CD14-positive monocyte (primary cell): ENCODE measurements around the gene SLC25A22. TPM values are rescaled to one million over a fixed set of nuclear protein-coding genes. Genes with fewer than 3 reads are reported as not detected.

Source experiments
- DNase-seq, 3 donors: peaks; one replicate each; pipeline ENCODE4 v3.0.0-alpha.2; 2011 to 2022
- H2AFZ ChIP-seq: 2 replicates; pipeline ENCODE4 v1.6.0; 2012; ENCODE audit warnings: mild to moderate bottlenecking, low read depth, low read length, inconsistent platforms; ENCODE audit not compliant: insufficient read depth, poor library complexity, severe bottlenecking
- H3K27ac ChIP-seq, 2 donors: 1 replicate in 1 of 2; 2 replicates in 1 of 2; pipeline ENCODE4 v1.5.1; 2012 to 2013; ENCODE audit warnings: low read length in 2 of 2, control low read depth in 1 of 2, inconsistent platforms in 1 of 2, low read depth in 1 of 2, mild to moderate bottlenecking in 1 of 2
- H3K27me3 ChIP-seq, 2 donors: one replicate each; pipeline versions ENCODE4 v1.6.0 to v1.6.1; 2011 to 2013; ENCODE audit warnings: low read length in 2 of 2; ENCODE audit not compliant: control insufficient read depth in 2 of 2, insufficient read depth in 2 of 2
- H3K36me3 ChIP-seq, 2 donors: replicated peaks in 1 of 2; 1 replicate in 1 of 2; 2 replicates in 1 of 2; pipeline versions ENCODE4 v1.5.1 to v1.6.1; 2012 to 2013; ENCODE audit warnings: low read length in 2 of 2, control low read depth in 1 of 2, inconsistent platforms in 1 of 2, mild to moderate bottlenecking in 1 of 2; ENCODE audit not compliant: insufficient read depth in 2 of 2, control insufficient read depth in 1 of 2
- H3K4me1 ChIP-seq, 2 donors: 1 replicate in 1 of 2; 2 replicates in 1 of 2; pipeline versions ENCODE4 v1.5.1 to v1.6.1; 2012 to 2013; ENCODE audit warnings: low read length in 2 of 2, control low read depth in 1 of 2, inconsistent platforms in 1 of 2, mild to moderate bottlenecking in 1 of 2, moderate library complexity in 1 of 2; ENCODE audit not compliant: insufficient read depth in 2 of 2, control insufficient read depth in 1 of 2
- H3K4me2 ChIP-seq: replicated peaks from 2 replicates; pipeline ENCODE3; 2012; ENCODE audit warnings: low read length, moderate library complexity, mild to moderate bottlenecking; ENCODE audit not compliant: poor library complexity, severe bottlenecking; ENCODE audit errors: extremely low read depth
- H3K4me3 ChIP-seq, 3 experiments: fragments of 200-600 bp in 1 of 3; sonication (generic) in 1 of 3; replicated peaks in 1 of 3; 1 replicate in 2 of 3; 2 replicates in 1 of 3; pipeline ENCODE4 v1.5.1; 2011 to 2013; ENCODE audit warnings: low read length in 3 of 3, mild to moderate bottlenecking in 3 of 3, control low read depth in 2 of 3, low read depth in 2 of 3, inconsistent platforms in 1 of 3, moderate library complexity in 1 of 3
- H3K79me2 ChIP-seq: 2 replicates; pipeline ENCODE4 v1.6.0; 2012; ENCODE audit warnings: mild to moderate bottlenecking, control low read depth, inconsistent platforms, low read length, moderate library complexity; ENCODE audit not compliant: insufficient read depth
- H3K9ac ChIP-seq: 2 replicates; pipeline ENCODE4 v1.6.0; 2017; ENCODE audit warnings: low read length, mild to moderate bottlenecking; ENCODE audit not compliant: insufficient read depth, poor library complexity, severe bottlenecking
- H3K9me3 ChIP-seq, 2 donors: replicated peaks in 1 of 2; 1 replicate in 1 of 2; 2 replicates in 1 of 2; pipeline versions ENCODE4 v1.5.1 to v1.6.1; 2012 to 2013; ENCODE audit warnings: low read length in 2 of 2, control low read depth in 1 of 2; ENCODE audit not compliant: control insufficient read depth in 1 of 2, insufficient read depth in 1 of 2
- H4K20me1 ChIP-seq: 2 replicates; pipeline ENCODE4 v1.6.0; 2012; ENCODE audit warnings: mild to moderate bottlenecking, low read length, control low read depth, moderate library complexity; ENCODE audit not compliant: insufficient read depth
- H3K27ac Mint-ChIP-seq, 7 donors: one replicate each; pipeline ENCODE4 v1.8.0; 2020; ENCODE audit warnings: mild to moderate bottlenecking in 7 of 7, mixed read lengths in 7 of 7, moderate library complexity in 6 of 7, inconsistent platforms in 2 of 7
- H3K27me3 Mint-ChIP-seq, 3 donors: one replicate each; pipeline ENCODE4 v1.8.0; 2021 to 2022; ENCODE audit warnings: low read depth in 3 of 3, mild to moderate bottlenecking in 3 of 3, mixed read lengths in 3 of 3, moderate library complexity in 3 of 3, inconsistent platforms in 1 of 3
- H3K36me3 Mint-ChIP-seq, 2 donors: one replicate each; pipeline ENCODE4 v1.8.0; 2020; ENCODE audit warnings: mixed read lengths in 2 of 2, inconsistent platforms in 1 of 2, mild to moderate bottlenecking in 1 of 2
- H3K4me1 Mint-ChIP-seq: one replicate; pipeline ENCODE4 v1.8.0; 2020; ENCODE audit warnings: mild to moderate bottlenecking, mixed read lengths
- H3K4me3 Mint-ChIP-seq, 2 donors: one replicate each; pipeline ENCODE4 v1.8.0; 2020; ENCODE audit warnings: mild to moderate bottlenecking in 2 of 2, mixed read lengths in 2 of 2, moderate library complexity in 1 of 2
- H3K9me3 Mint-ChIP-seq, 7 donors: one replicate each; pipeline ENCODE4 v1.8.0; 2020 to 2022; ENCODE audit warnings: mixed read lengths in 7 of 7, mild to moderate bottlenecking in 6 of 7, moderate library complexity in 6 of 7, inconsistent platforms in 2 of 7
- WGBS: methylation state at CpG from one replicate; pipeline ENCODE4 v1.1.5; 2013; ENCODE audit warnings: missing lambda C conversion rate; ENCODE audit not compliant: insufficient coverage; 5-methylcytosine and 5-hydroxymethylcytosine counted together
- intact Hi-C, 2 donors: fragments of 100-400 bp; cut with micrococcal nuclease; formaldehyde crosslinking; loops; one replicate each; pipeline versions ENCODE4 v1.15.0 to v1.15.1; 2023
- polyA plus RNA-seq, 3 donors: library from polyadenylated mRNA; depleted of rRNA in 1 of 3; unstranded in 2 of 3; stranded (reverse) in 1 of 3; fragments of 300-500 nt in 2 of 3; fragments of >200 nt in 1 of 3; fragmentation: Illumina TruSeq in 2 of 3; gene quantifications; 1 replicate in 2 of 3; 2 replicates in 1 of 3; pipeline ENCODE4 v1.2.3, GENCODE V29; 2012 to 2021
- TF ChIP-seq, protein P1 (sequence below): fragments of 200-600 bp; IDR thresholded peaks from one replicate; pipeline ENCODE4 v1.8.0; 2022; ENCODE audit warnings: antibody characterized with exemption, mild to moderate bottlenecking

Gene SLC25A22
- polyA plus RNA-seq, 3 donors, result 4.4 to 20.9 (median 5.6) TPM

DNA sequence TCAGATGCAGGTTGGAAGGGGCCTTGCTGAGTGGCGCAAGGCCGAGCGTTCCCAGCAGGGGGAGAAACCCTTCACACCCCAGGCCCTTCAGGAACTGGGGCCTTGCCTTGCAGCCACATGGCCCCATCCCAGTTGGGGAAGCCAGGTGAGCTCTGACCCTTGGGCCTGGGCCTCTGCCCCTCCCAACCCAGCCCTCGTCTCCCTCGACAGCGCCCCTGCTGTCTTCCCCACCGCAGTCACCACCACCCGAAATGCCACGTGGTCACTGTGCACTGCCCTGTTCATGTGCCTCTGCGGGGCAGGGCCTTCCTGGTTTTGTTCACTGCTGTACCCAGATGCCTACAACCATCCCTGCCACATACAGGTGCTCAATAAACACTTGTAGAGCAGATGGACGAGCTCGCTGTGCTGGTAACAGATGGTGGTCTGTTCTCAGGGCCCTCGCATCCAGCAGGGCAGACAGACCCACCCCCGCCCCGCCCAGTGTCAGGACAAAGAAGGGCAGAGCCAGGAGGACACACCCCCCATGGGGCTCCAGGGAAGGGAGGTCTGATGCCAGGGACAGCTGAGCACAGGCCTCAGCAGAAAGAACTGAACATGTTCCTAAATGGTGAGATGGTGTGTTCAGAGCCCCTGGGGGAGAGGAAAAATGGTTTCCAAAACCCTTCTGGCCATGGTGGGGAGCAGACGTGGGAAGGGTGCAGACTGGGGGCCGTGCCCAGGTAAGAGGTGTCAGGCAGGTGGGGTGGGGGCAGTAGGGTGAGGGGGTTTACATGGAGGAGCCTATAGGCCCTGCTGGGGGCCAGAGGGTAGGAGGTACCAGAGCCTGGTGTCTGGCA is 40.6 kb upstream of the SLC25A22 start:
- Histone ChIP-seq H3K4me2 (no peak overlapping the region), H3K4me1 (peaks cover 37 to 50% of the 10 kb centered on the region in 2 donors), H3K36me3 (peaks cover 41 to 46% of the 10 kb centered on the region in 2 donors), H3K4me3 (no peak overlapping the region), H3K27ac (no peak overlapping the region), H3K9me3 (no peaks in the 10 kb centered on the region), H3K79me2 (peaks cover 44% of the 10 kb centered on the region), H3K9ac (no peak overlapping the region), H4K20me1 (peaks cover 85% of the 10 kb centered on the region), H2AFZ (no peak overlapping the region), H3K27me3 (peaks cover 0 to 10% of the 10 kb centered on the region in 2 donors)
- H3K27me3 Mint-ChIP-seq, result peaks cover 0 to 24% (median 8%) of the 10 kb centered on the region in 3 donors
- H3K36me3 Mint-ChIP-seq, result peaks cover 43 to 48% of the 10 kb centered on the region in 2 donors
- peaks cover 0 to 3% (median 0%) of the 10 kb centered on the region in 7 donors for H3K9me3 Mint-ChIP-seq
- TF ChIP-seq, protein P1, sequence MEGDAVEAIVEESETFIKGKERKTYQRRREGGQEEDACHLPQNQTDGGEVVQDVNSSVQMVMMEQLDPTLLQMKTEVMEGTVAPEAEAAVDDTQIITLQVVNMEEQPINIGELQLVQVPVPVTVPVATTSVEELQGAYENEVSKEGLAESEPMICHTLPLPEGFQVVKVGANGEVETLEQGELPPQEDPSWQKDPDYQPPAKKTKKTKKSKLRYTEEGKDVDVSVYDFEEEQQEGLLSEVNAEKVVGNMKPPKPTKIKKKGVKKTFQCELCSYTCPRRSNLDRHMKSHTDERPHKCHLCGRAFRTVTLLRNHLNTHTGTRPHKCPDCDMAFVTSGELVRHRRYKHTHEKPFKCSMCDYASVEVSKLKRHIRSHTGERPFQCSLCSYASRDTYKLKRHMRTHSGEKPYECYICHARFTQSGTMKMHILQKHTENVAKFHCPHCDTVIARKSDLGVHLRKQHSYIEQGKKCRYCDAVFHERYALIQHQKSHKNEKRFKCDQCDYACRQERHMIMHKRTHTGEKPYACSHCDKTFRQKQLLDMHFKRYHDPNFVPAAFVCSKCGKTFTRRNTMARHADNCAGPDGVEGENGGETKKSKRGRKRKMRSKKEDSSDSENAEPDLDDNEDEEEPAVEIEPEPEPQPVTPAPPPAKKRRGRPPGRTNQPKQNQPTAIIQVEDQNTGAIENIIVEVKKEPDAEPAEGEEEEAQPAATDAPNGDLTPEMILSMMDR, result no peak
- H3K27ac Mint-ChIP-seq, result peak overlapping the region in 1 of 7 donors; percentile 69
- H3K4me1 Mint-ChIP-seq, result peaks cover 40% of the 10 kb centered on the region
- intact Hi-C loops, result no loop called here
- DNase-seq, result no peak
- H3K4me3 Mint-ChIP-seq, result no peak overlapping the region
- WGBS, result 82% methylated on average over 14 of the region's 17 CpGs

DNA sequence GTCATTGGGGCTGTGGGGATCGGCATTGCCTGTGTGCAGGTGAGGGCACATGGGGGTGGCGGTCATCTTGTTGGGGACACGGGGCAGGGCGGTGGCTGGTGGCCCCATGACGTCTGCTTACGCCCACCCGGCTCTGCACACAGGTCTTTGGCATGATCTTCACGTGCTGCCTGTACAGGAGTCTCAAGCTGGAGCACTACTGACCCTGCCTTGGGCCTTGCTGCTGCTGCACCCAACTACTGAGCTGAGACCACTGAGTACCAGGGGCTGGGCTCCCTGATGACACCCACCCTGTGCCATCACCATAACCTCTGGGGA is 39.9 kb upstream of the SLC25A22 start:
- 90% methylated on average over 8 of the region's 8 CpGs for WGBS

More for the DNA sequence above, 39.9 kb upstream of the SLC25A22 start:
- peaks cover 43 to 48% of the 10 kb centered on the region in 2 donors for H3K36me3 Mint-ChIP-seq
- TF ChIP-seq, protein P1, result no peak
- no peak overlapping the region for H3K9ac ChIP-seq
- no peak overlapping the region for H3K4me2 ChIP-seq
- no peak overlapping the region for H3K4me3 Mint-ChIP-seq
- H2AFZ ChIP-seq, result no peak overlapping the region
- peaks cover 0 to 10% of the 10 kb centered on the region in 2 donors for H3K27me3 ChIP-seq
- H3K27me3 Mint-ChIP-seq, result peaks cover 0 to 24% (median 5%) of the 10 kb centered on the region in 3 donors
- H3K79me2 ChIP-seq, result peaks cover 50% of the 10 kb centered on the region
- no peaks in the 10 kb centered on the region for H3K9me3 ChIP-seq
- peaks cover 41 to 46% of the 10 kb centered on the region in 2 donors for H3K36me3 ChIP-seq
- peaks cover 0 to 3% (median 0%) of the 10 kb centered on the region in 7 donors for H3K9me3 Mint-ChIP-seq
- intact Hi-C loops, result no loop called here
- peaks cover 35 to 49% of the 10 kb centered on the region in 2 donors for H3K4me1 ChIP-seq
- H3K4me1 Mint-ChIP-seq, result peaks cover 38% of the 10 kb centered on the region
- DNase-seq, result no peak
- no peak overlapping the region for H3K27ac ChIP-seq
- no peak overlapping the region for H3K27ac Mint-ChIP-seq
- peaks cover 91% of the 10 kb centered on the region for H4K20me1 ChIP-seq
- no peak overlapping the region for H3K4me3 ChIP-seq
